ENCODE measurements around the gene PUSL1. TPM values are rescaled to one million over a fixed set of nuclear protein-coding genes. Genes with fewer than 3 reads are reported as not detected.

PUSL1 gene
- total RNA-seq, 2 experiments from 2014 or later: 31.3 to 57.1 TPM

DNA sequence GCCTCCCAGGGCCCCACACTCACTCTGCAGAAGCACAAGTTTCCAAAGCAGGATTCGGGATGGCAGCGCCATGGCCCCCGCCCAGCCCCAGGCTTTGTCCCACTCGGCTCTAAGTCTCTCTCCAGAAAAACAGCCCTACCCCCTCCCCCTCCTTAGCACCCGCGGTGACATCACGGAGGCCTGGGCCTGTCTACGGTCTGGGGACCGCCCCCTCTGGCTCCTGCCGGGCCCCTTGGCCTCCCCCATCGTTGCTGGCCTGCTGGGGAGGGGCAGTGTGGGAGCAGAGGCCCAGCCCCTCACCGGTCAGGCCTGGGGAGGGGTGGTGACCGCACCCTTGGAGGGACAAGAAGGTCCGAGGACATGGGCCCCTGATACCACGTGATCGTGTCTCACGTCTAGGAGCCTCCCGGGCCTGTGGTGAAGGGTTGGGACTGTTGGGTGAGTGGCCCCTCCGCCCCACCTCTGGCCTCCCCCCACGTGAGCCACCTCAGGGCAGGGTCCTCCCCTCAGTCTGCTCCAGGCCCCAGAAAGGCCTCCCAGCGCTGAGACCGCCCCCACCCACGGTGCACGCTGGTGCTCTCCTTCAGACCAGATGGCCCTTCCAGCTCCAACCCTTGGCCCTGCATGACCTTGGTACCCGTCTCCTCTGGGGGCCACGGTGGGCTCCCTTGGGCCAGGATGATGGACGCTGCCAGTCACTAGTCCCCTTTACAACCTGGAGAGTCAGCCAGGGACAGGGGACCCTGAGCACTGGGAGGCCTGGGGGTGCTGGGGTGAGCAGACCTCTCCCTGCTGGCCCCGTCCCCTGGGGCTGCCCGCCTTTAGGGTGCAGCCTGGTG lies 50.3 kb downstream of the PUSL1 start, which contains the start of gene MXRA8:
Gene MXRA8, minus strand, starts transcription at position 123 of the 839 bp plus-strand sequence. Its CDS starts 51 bp downstream, at position 72.
- no TSS peak for BruUV-seq (replicated peaks)
- Histone ChIP-seq H3K9me2 (ENCODE audit: insufficient read depth, low read length) (no peaks in the 10 kb centered on the region), H3K79me2 (ENCODE audit: insufficient read depth, low read depth, low read length) (no peaks in the 10 kb centered on the region), H3K36me3 (ENCODE audit: insufficient read depth, low read length) (no peaks in the 10 kb centered on the region), H3K4me2 (ENCODE audit: low read length) (no peak within 1 kb of the TSS), H3K27ac (ENCODE audit: low read depth, low read length, poor library complexity, severe bottlenecking) (no peak within 1 kb of the TSS), H3K9me3 (ENCODE audit: low read length) (no peaks in the 10 kb centered on the region), H3K4me1 (ENCODE audit: insufficient read depth, low read length, poor library complexity, severe bottlenecking) (no peaks in the 10 kb centered on the region), H4K20me1 (ENCODE audit: insufficient read depth, low read length) (no peaks in the 10 kb centered on the region), H2AFZ (ENCODE audit: low read length) (no peak within 1 kb of the TSS), H3K4me3 (ENCODE audit: low read depth, low read length, poor library complexity, severe bottlenecking) (no peak within 1 kb of the TSS)
- DNase-seq (ENCODE audit: low spot score): no peak
- TF ChIP-seq, protein P1, sequence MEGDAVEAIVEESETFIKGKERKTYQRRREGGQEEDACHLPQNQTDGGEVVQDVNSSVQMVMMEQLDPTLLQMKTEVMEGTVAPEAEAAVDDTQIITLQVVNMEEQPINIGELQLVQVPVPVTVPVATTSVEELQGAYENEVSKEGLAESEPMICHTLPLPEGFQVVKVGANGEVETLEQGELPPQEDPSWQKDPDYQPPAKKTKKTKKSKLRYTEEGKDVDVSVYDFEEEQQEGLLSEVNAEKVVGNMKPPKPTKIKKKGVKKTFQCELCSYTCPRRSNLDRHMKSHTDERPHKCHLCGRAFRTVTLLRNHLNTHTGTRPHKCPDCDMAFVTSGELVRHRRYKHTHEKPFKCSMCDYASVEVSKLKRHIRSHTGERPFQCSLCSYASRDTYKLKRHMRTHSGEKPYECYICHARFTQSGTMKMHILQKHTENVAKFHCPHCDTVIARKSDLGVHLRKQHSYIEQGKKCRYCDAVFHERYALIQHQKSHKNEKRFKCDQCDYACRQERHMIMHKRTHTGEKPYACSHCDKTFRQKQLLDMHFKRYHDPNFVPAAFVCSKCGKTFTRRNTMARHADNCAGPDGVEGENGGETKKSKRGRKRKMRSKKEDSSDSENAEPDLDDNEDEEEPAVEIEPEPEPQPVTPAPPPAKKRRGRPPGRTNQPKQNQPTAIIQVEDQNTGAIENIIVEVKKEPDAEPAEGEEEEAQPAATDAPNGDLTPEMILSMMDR (conservative IDR thresholded peaks at IDR 0.05; ENCODE audit: low read length): no peak
- no peak for TF ChIP-seq EZH2phosphoT487 (IDR thresholded peaks at IDR 0.05; ENCODE audit: borderline replicate concordance, low read depth, low read length)
- CTCF ChIA-PET (ENCODE audit: unreplicated experiment): no interaction called here
- intact Hi-C loops (cut with micrococcal nuclease; ENCODE audit: unreplicated experiment): no loop called here
- POLR2A ChIA-PET: no interaction called here

DNA sequence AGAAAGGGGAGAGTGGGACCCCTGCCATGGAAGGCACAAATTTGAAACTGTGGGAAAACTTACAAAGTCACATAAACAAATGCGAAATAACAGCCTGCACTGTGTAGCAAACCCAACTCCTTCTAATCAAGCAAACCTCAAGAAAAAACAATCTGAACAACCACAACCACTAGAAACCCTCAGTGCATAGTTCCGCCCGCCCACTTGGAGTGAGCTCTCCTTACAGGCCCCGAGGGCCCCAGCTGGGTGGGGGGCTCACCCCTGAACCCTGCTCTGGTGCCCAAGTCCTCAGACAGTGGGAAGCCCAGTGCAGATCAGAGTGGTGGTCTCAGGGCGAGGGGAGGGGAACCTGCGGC lies 50.9 kb downstream of the PUSL1 start:
- no peaks in the 10 kb centered on the region for H3K9me2 ChIP-seq (ENCODE audit: insufficient read depth, low read length)
- H3K9me3 ChIP-seq (ENCODE audit: low read length): no peaks in the 10 kb centered on the region
- no peak overlapping the region for H3K4me3 ChIP-seq (ENCODE audit: low read depth, low read length, poor library complexity, severe bottlenecking)
- ChIA-PET CTCF (ENCODE audit: unreplicated experiment) (no interaction called here), POLR2A (no interaction called here)
- TF ChIP-seq, protein P1 (conservative IDR thresholded peaks at IDR 0.05; ENCODE audit: low read length): no peak
- TF ChIP-seq EZH2phosphoT487 (IDR thresholded peaks at IDR 0.05; ENCODE audit: borderline replicate concordance, low read depth, low read length): no peak
- no peaks in the 10 kb centered on the region for H3K79me2 ChIP-seq (ENCODE audit: insufficient read depth, low read depth, low read length)
- H3K27ac ChIP-seq (ENCODE audit: low read depth, low read length, poor library complexity, severe bottlenecking): no peak overlapping the region
- H3K36me3 ChIP-seq (ENCODE audit: insufficient read depth, low read length): no peaks in the 10 kb centered on the region
- H3K4me1 ChIP-seq (ENCODE audit: insufficient read depth, low read length, poor library complexity, severe bottlenecking): no peaks in the 10 kb centered on the region
- no peak overlapping the region for H3K4me2 ChIP-seq (ENCODE audit: low read length)
- no peak for DNase-seq (ENCODE audit: low spot score)
- no peaks in the 10 kb centered on the region for H4K20me1 ChIP-seq (ENCODE audit: insufficient read depth, low read length)
- intact Hi-C loops (cut with micrococcal nuclease; ENCODE audit: unreplicated experiment): no loop called here
- no peak overlapping the region for H2AFZ ChIP-seq (ENCODE audit: low read length)
- no TSS peak for BruUV-seq (replicated peaks)
